Measurements from ENCODE around the gene AXIN1.

GRCh38 chr16:353404-354290, 1.1 kb upstream of the AXIN1 start:
- TF ChIP-seq TAF1 (IDR thresholded peaks at IDR 0.05; ENCODE audit: borderline replicate concordance, insufficient read depth, low read length) (no peak), REST (IDR thresholded peaks at IDR 0.05; ENCODE audit: insufficient read depth in 1 of 2, low read depth in 2 of 2, low read length in 2 of 2) (no peak)

All from PFSK-1 (cell line).